Urinary bladder (tissue), 4 donors: Measurements from ENCODE around the gene FAM221B. TPM values are rescaled to one million over a fixed set of nuclear protein-coding genes. Genes with fewer than 3 reads are reported as not detected.

Experiments used
- DNase-seq: peaks from one replicate; pipeline ENCODE4 v3.0.0-alpha.2; 2015; ENCODE audit errors: extremely low spot score
- H3K27ac ChIP-seq: one replicate; pipeline ENCODE4 v1.5.1; 2013; ENCODE audit warnings: low read depth, mild to moderate bottlenecking, moderate library complexity
- H3K36me3 ChIP-seq: one replicate; pipeline ENCODE4 v1.6.1; 2013; ENCODE audit warnings: mild to moderate bottlenecking, moderate library complexity; ENCODE audit not compliant: insufficient read depth
- H3K4me1 ChIP-seq: one replicate; pipeline ENCODE4 v1.6.1; 2013; ENCODE audit warnings: mild to moderate bottlenecking, moderate library complexity; ENCODE audit not compliant: insufficient read depth
- H3K4me3 ChIP-seq: one replicate; pipeline ENCODE4 v1.5.1; 2013; ENCODE audit warnings: low read depth, low read length
- WGBS: extraction: QIAGEN DNeasy Blood & Tissue Kit; methylation state at CpG from one replicate; pipeline ENCODE4 v1.1.7; 2013; 5-methylcytosine and 5-hydroxymethylcytosine counted together
- polyA plus RNA-seq: library from polyadenylated mRNA; stranded (reverse); fragments of 200-250 nt; gene quantifications from one replicate; pipeline ENCODE4 v1.2.3, GENCODE V29; 2013
- total RNA-seq: library from RNA; depleted of rRNA; stranded (reverse); fragments of >200 nt; gene quantifications from one replicate; pipeline ENCODE4 v1.2.3, GENCODE V29; 2014
- donor health status: healthy with polysubstance abuse.
- donor health status: healthy.

Gene FAM221B
- total and polyA plus RNA-seq, 2 donors, result 0.21 TPM; not detected in 1

DNA sequence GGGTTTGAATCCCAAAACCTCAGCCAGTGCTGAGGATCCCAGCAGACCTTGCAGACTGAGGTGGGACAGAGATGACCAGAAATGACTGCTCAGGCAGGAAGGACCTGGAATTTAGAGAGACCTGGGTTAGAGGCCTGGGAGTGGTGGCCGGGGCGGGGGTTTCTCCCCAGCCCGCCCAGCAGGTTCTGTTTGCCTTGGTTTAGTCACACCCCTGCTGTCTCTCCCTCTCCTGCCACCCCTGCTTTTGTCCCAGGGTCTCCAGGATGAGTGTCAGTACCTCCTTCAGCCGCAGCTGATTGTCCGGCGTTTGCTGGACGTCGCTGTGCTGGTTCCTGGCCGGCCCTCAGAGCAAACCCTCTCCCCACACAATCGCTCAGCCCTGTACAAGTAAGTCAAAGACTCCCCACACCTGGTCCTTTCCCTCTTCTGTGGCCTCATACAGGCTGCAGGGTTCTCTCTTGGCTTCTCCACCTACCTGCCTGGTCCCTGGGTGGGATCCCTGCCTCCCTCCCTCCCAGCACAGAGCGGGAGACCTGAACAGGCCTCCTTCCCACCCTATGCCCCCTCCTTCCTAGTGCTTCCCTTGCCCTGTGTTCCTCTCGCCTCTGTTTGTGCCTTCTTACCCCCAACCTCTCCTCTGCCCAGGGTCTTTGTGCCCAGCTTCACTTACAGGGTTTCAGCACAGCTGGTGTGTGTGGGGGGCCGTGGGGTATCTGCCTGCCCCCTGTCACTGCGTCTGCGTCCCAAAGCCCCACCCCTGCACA lies 12.5 kb upstream of the FAM221B start:
- 91% methylated on average over 15 of the region's 15 CpGs for WGBS
- DNase-seq, result no peak
- no peak overlapping the region for H3K4me3 ChIP-seq

DNA sequence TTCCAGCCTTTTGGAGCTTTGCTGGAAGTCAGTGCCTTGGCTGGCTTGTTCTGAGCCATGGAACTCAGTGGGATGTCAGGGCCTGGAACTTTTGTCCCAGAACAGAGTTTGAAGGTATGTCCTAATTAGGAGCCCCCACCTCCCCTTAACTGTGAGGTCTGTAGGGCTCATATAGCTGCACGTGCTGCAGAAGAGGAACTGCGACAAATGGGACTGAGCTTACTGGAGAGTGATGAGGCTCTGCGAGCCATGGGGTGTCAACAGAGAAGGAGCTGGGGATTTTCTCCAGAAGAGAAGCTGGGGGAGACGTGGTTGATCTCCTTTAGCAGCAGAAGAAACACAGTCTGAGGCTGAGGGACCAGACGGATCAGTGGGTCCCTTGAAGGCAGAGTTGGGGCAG lies 11.4 kb upstream of the FAM221B start:
- 93% methylated on average over 5 of the region's 5 CpGs for WGBS
- no peak overlapping the region for H3K27ac ChIP-seq
- no peaks in the 10 kb centered on the region for H3K36me3 ChIP-seq
- peaks cover 2% of the 10 kb centered on the region for H3K4me1 ChIP-seq
- no peak overlapping the region for H3K4me3 ChIP-seq
- no peak for DNase-seq

More for the DNA sequence above, 12.5 kb upstream of the FAM221B start:
- peaks cover 2% of the 10 kb centered on the region for H3K4me1 ChIP-seq
- H3K36me3 ChIP-seq, result no peaks in the 10 kb centered on the region
- no peak overlapping the region for H3K27ac ChIP-seq

DNA sequence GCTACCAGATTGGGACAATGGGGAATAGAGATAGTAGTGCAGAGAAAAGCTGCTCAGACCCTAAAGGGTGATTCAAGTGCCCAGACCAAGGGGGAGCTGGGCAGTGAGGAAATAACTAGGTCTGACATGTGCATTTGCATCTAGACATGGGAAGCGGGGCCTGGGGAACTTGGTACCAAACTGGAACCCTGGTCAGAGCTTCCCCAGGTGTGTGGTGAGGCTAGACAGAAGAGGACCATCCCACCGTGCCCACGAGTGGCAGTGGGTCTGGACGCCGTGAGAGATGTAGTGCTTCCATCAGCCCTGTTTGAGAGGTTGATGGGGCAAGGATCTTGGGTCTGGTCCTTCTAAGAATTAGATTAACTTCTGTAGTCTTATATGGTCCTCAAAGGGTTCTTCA lies 8.1 kb upstream of the FAM221B start:
- Histone ChIP-seq H3K4me1 (no peaks in the 10 kb centered on the region), H3K27ac (no peak overlapping the region), H3K4me3 (no peak overlapping the region), H3K36me3 (no peaks in the 10 kb centered on the region)
- no peak for DNase-seq
- WGBS, result 97% methylated on average over 5 of the region's 5 CpGs

DNA sequence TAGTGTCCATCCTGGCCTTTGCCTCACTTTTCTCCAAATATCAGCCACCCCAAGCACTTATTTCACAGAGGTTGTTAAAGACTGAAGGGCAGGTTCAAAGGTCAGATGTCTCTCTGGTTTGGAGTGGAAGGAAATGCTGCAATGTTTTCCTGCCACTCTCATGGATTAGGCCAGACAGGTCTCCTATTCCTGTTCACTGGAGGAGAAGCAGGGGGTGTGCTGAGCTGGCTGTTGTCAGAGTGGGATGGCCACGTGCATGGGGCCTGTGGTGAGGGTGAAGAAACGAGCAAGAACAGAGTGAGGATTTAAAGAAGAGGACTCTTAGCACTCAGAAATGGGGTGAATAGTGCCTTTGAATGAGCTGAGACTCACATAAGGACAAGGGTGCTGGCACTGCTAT lies 7.2 kb upstream of the FAM221B start:
- Histone ChIP-seq H3K4me3 (no peak overlapping the region), H3K4me1 (no peaks in the 10 kb centered on the region), H3K27ac (no peak overlapping the region), H3K36me3 (no peaks in the 10 kb centered on the region)
- WGBS, result 84% methylated on average over 2 of the region's 2 CpGs
- DNase-seq, result no peak

DNA sequence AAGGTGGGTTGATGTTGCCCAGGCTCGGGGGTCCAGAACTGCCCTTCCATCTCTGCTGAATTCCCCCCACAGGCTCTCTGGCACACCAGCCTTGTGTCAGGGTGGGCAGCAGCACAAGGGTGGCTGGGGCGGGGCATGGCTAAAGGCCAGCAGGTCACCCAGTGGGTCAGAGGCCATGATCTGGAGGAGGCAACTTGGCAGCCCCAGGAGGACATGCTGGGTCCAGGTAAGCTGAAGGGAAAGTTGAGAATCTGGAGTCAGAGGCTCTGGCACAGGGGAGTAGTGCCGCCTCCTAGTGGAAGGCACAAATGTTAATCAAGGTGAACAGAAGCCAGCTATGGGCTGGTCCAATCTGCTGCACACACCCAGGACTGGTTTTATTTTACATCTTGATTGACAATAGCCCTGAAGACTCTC lies 6.7 kb upstream of the FAM221B start:
- H3K36me3 ChIP-seq, result no peaks in the 10 kb centered on the region
- 94% methylated on average over 3 of the region's 3 CpGs for WGBS
- no peaks in the 10 kb centered on the region for H3K4me1 ChIP-seq
- no peak overlapping the region for H3K27ac ChIP-seq
- DNase-seq, result no peak
- no peak overlapping the region for H3K4me3 ChIP-seq

DNA sequence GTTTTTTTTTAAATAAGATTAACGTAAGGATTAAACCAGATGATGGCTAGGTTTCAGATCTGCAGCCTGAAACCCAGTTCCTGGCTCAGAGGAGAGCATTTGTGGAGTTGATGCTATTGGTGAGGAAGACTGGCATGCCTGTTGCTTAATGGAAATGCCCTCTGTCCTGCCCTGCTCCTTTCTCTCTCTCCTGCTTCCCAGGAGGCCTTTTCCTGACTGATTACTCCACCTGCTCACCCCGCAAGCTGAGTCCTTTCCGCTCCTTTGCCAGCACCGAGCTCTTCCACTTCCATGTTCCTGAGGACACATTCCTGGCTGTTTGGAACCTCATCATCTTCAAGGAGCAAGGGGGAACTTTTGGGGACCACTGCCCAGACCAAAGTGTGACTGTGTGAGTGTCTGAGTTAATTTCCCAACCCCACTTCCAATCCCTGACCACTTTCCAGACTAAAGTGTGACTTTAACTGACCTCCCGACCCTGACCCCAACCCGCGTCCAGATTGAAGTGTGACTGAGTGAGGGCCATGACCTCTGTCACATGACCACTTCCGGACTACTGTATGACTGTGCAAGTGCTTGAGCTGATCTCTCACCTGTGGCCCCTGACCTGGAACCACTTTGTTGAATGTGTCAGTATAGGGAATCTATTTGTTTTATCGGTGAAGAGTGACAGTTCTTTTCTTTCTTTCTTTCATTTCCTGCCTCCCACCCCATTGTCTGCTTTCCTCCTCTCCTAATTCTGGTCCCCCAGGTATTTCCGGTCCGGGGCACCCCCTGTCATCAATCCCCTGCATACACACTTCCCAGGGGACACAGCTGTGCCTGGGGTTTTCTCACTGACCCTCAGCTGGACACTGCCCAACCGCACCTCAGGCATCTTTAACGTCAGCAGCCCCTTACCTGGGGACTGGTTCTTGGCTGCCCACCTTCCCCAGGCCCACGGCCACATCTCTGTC lies 6.0 kb upstream of the FAM221B start:
- no peaks in the 10 kb centered on the region for H3K4me1 ChIP-seq
- WGBS, result 83% methylated on average over 14 of the region's 14 CpGs
- DNase-seq, result no peak
- H3K4me3 ChIP-seq, result no peak overlapping the region
- no peaks in the 10 kb centered on the region for H3K36me3 ChIP-seq
- no peak overlapping the region for H3K27ac ChIP-seq

DNA sequence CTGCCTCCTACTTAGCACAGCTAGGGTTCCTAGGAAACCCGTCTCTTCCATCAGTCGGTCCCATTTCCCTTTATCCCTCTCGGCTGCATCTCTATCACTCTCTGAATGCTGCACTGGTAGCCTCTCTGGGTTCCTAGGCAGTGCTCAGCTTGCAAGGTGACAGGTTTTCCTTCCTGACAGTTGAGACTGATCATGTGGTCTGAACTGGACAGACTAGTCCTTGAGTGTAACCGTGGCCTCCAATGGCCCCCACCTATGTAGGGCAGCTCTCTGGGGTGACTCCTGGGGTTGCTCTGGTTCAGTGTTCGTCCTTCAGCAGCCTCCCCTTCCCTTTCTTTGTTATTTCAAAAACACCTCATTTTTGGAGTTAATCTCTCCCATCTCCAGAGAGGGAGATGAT lies 4.3 kb upstream of the FAM221B start:
- Histone ChIP-seq H3K4me3 (no peak overlapping the region), H3K4me1 (no peaks in the 10 kb centered on the region), H3K27ac (no peak overlapping the region), H3K36me3 (no peaks in the 10 kb centered on the region)
- DNase-seq, result no peak
- 74% methylated on average over 5 of the region's 5 CpGs for WGBS

DNA sequence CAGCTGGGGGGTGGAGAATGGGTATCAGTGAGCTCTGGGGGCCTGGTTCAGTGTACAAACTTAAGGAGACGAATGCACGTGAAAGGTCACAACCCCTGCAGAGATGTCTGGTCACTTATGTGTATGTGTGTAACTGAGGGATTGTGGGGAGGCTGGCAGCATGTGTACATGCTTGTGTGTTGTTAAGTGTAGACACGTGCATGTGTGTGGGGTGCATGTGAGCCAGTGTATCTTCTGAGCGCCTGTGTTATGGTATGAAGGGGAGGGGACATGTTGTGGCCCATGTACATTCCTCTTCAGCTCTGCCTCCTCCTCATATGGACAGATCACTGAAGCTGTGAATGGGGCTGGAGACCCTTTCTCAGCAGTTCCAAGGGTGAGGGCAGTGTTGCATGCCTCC lies 2.5 kb upstream of the FAM221B start:
- WGBS, result 73% methylated on average over 4 of the region's 4 CpGs
- no peak overlapping the region for H3K27ac ChIP-seq
- DNase-seq, result no peak
- H3K4me1 ChIP-seq, result no peaks in the 10 kb centered on the region
- no peak overlapping the region for H3K4me3 ChIP-seq
- H3K36me3 ChIP-seq, result no peaks in the 10 kb centered on the region

DNA sequence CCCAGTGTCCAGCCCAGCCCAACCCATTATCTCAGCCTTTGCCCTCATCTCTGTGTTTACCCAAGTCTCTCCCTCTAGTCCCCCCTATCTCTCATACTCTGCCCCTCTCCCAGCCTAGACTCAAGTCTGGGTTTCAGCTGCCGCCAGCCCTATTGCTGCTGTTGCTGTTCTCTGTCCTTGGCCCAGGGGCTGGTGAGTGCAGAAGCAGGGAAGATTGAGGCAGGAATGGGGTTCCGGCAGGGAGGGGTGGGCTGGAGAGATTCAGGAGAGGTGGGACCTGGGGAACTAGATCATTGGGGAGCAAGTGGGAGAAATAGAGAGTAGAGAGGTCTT lies 1.2 kb upstream of the FAM221B start:
- H3K4me1 ChIP-seq, result no peaks in the 10 kb centered on the region
- 22% methylated on average over 2 of the region's 2 CpGs for WGBS
- peak overlapping the region; percentile 63 for H3K4me3 ChIP-seq
- peak overlapping the region; percentile 92 for H3K27ac ChIP-seq
- no peaks in the 10 kb centered on the region for H3K36me3 ChIP-seq
- DNase-seq, result no peak

DNA sequence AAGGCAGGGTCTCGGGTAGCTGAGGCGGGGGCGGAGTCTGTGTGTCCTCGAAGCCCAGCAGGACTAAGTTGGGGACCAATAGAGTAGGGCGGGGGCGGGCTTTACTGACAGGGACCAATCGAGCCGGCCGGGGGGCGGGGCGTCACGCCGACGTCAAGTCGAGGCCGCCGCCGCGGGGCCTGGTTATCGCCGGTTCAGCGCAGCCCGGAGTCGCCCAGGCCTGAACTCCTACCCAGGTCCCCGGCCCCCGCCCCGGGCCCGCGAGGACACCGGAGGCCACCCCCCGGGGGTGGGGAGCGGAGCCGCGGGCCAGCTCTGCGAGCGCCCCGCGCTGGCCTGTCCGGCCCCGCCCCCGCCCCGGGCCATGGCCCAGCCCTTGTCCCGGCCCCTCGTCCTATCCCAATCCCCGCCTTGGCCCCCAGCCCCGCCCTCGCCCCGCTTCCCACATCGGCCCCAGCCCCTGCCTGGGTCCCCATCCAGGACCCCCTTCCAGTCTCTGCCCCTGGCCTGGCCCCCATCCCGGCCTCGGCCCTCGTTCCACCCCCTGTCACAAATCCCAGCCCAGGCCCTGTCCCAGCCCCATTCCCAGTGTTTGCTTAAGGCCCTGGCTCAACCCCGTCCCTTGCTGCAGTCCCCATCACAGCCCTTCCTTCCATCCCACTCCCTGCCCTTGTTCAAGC lies 692 bp upstream of the FAM221B start, which contains the start of gene TMEM8B:
TSS of gene TMEM8B (plus strand) at position 145 of the 680 bp plus-strand sequence. CDS start at position 365, 220 bp downstream.
- 1% methylated on average over 53 of the region's 53 CpGs for WGBS
- peak within 1 kb of the TSS; percentile 63 for H3K4me3 ChIP-seq
- H3K27ac ChIP-seq, result peak within 1 kb of the TSS; percentile 92
- no peaks in the 10 kb centered on the region for H3K4me1 ChIP-seq
- H3K36me3 ChIP-seq, result no peaks in the 10 kb centered on the region
- peak; percentile 91 for DNase-seq

DNA sequence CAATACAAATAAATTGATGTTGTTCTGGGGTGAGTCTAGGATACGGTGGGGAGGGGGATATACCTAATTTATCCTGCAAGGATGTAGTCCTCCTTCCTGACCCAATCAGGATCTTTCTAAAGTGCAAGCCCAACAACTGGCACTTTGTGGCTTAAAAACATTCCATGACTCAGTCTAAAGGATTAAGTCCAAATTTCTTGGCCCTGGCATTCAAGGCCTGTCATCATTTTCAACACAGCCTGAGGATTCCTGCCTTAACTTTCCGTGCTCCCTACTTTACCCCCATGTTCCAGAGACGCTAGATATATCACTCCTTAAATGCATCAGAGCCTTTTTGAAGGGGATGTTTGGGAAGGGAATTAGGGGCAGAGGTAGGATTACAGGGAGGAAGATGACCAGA lies 1.0 kb downstream of the FAM221B start:
- DNase-seq, result no peak
- Histone ChIP-seq H3K4me3 (no peak overlapping the region), H3K27ac (no peak overlapping the region), H3K36me3 (no peaks in the 10 kb centered on the region), H3K4me1 (no peaks in the 10 kb centered on the region)
- WGBS, result 65% methylated on average over 3 of the region's 3 CpGs

DNA sequence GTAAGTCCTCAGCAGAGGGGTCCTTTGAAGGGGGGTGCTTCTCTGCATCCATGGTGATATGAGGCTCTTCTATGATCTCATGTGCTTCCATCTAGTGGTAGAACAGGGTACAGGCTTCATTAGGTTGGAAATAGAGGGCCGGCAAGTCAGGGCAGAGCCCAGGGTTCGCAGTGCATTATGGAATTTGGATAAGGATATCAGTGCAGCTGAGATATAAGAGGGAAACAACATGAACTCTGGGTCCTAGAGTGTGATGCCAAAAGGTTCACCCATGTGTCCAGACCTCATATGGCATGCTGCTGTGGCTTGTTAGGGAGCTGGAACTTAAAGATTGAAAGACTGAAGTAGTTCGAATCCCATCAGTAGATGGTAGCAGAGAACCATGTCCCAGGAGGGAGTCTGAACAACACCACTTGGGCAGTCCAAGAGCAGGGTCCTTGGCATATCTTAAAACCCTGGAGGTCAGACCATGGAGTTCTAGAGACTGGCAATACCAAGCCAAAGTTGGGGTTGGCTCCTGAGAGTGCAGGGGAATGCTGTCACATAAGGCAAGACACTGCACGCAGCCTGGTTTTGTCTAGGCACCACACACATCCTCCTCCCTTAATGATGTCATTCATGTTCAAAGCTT lies 2.3 kb downstream of the FAM221B start:
- Histone ChIP-seq H3K27ac (no peak overlapping the region), H3K4me3 (no peak overlapping the region), H3K4me1 (no peaks in the 10 kb centered on the region), H3K36me3 (no peaks in the 10 kb centered on the region)
- no peak for DNase-seq
- WGBS, result 32% methylated on average over 4 of the region's 4 CpGs

DNA sequence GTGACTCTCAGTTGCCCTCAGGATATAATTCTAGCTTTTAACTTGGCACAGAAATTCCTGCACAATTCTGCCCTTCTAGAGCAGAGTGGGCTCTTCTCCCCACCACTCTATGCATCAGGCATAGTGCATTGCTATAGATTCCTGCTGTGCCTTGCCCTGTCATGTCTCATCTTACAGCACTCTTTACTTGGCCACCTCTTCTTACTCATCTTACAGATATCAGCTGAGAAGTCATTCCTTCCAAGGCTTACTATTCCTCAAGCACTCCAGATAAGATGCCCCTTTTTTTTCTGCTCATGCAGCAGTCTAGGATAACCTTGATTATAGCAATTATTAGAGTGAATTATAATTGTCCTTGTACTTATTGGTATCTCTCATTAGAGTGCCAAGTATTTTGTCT lies 5.6 kb downstream of the FAM221B start:
- Histone ChIP-seq H3K4me3 (no peak overlapping the region), H3K4me1 (no peaks in the 10 kb centered on the region), H3K36me3 (no peaks in the 10 kb centered on the region), H3K27ac (no peak overlapping the region)
- DNase-seq, result no peak
